ENCODE measurements around the gene AJM1.

GRCh38 chr9:136805207-136805740 lies 37.0 kb upstream of the AJM1 start:
- TF ChIP-seq CTCF (conservative IDR thresholded peaks at IDR 0.05) (no peak), ZFX (IDR thresholded peaks at IDR 0.05) (no peak)
